Measurements from ENCODE around the gene NPRL2. TPM values are rescaled to one million over a fixed set of nuclear protein-coding genes. Genes with fewer than 3 reads are reported as not detected.

The NPRL2 gene
- total RNA-seq, 2 donors from 2014 or later: 27.0 to 30.9 TPM

- peaks cover 39% of the 10 kb centered on the region for H3K4me1 ChIP-seq
- 63 to 72% methylated on average over 6 to 8 of the region's 8 CpGs for WGBS, 2 donors
- no peak for DNase-seq
Measured at GRCh38 chr3:50345008-50345407, 5.6 kb downstream of the NPRL2 start.

GRCh38 chr3:50342813-50343633, 7.6 kb downstream of the NPRL2 start:
- TF ChIP-seq CTCF (IDR thresholded peaks at IDR 0.05) (no peak), POLR2A (IDR thresholded peaks at IDR 0.05) (no peak)
- intact Hi-C loops (cut with DNase I): loop anchor here (10.0 kb wide), 1 partner anchor 202 kb away; no protein-coding TSS in a partner anchor
- ATAC-seq (no peak), DNase-seq (no peak)
- Histone ChIP-seq H3K27me3 (no peaks in the 10 kb centered on the region), H3K36me3 (replicated peaks in 1 of 2; ENCODE audit: insufficient read depth in 1 of 2, low read depth in 2 of 2) (no peaks in the 10 kb centered on the region), H3K9me3 (no peaks in the 10 kb centered on the region), H3K4me3 (no peak overlapping the region), H3K27ac (no peak overlapping the region), H3K4me1 (peaks cover 25% of the 10 kb centered on the region)
- WGBS, 2 donors: 76 to 84% methylated on average over 7 to 13 of the region's 13 CpGs

More at GRCh38 chr3:50345008-50345407, 5.6 kb downstream of the NPRL2 start:
- H3K27me3 ChIP-seq: no peaks in the 10 kb centered on the region
- no peak overlapping the region for H3K4me3 ChIP-seq
- intact Hi-C loops (cut with DNase I): loop anchor here (10.0 kb wide), 1 partner anchor 200 kb away; no protein-coding TSS in a partner anchor
- no peak for ATAC-seq
- no peaks in the 10 kb centered on the region for H3K9me3 ChIP-seq
- no peak overlapping the region for H3K27ac ChIP-seq
- TF ChIP-seq CTCF (IDR thresholded peaks at IDR 0.05) (no peak), POLR2A (IDR thresholded peaks at IDR 0.05) (no peak)
- H3K36me3 ChIP-seq (replicated peaks in 1 of 2; ENCODE audit: insufficient read depth in 1 of 2, low read depth in 2 of 2): no peaks in the 10 kb centered on the region

- H3K4me1 ChIP-seq: peaks cover 21% of the 10 kb centered on the region
- intact Hi-C loops (cut with DNase I): loop anchor here (10.0 kb wide), 1 partner anchor 203 kb away; no protein-coding TSS in a partner anchor
- no peaks in the 10 kb centered on the region for H3K36me3 ChIP-seq (replicated peaks in 1 of 2; ENCODE audit: insufficient read depth in 1 of 2, low read depth in 2 of 2)
- no peaks in the 10 kb centered on the region for H3K9me3 ChIP-seq
- no peak for DNase-seq
- 88 to 89% methylated on average over 10 to 13 of the region's 13 CpGs for WGBS, 2 donors
- H3K27me3 ChIP-seq: no peaks in the 10 kb centered on the region
- ATAC-seq: no peak
- no peak overlapping the region for H3K27ac ChIP-seq
- TF ChIP-seq POLR2A (IDR thresholded peaks at IDR 0.05) (no peak), CTCF (IDR thresholded peaks at IDR 0.05) (no peak)
- no peak overlapping the region for H3K4me3 ChIP-seq
Measured at GRCh38 chr3:50341996-50342650, 8.5 kb downstream of the NPRL2 start.

- no peak for ATAC-seq
- H3K27ac ChIP-seq: peak overlapping the region in 1 of 4 donors; percentile 45
- H3K27me3 ChIP-seq: no peaks in the 10 kb centered on the region
- DNase-seq: no peak
- H3K4me3 ChIP-seq: no peak overlapping the region
- intact Hi-C loops (cut with DNase I): loop anchor here (10.0 kb wide), 1 partner anchor 203 kb away; no protein-coding TSS in a partner anchor
- H3K4me1 ChIP-seq: peaks cover 21% of the 10 kb centered on the region
- WGBS, 2 donors: 88 to 98% methylated on average over 5 to 9 of the region's 9 CpGs
- no peaks in the 10 kb centered on the region for H3K36me3 ChIP-seq (replicated peaks in 1 of 2; ENCODE audit: insufficient read depth in 1 of 2, low read depth in 2 of 2)
- no peak for TF ChIP-seq POLR2A (IDR thresholded peaks at IDR 0.05)
- TF ChIP-seq CTCF (IDR thresholded peaks at IDR 0.05): no peak
- H3K9me3 ChIP-seq: no peaks in the 10 kb centered on the region
Measured at GRCh38 chr3:50341537-50341936, 9.0 kb downstream of the NPRL2 start.

Data from body of pancreas (tissue), 4 donors.